GM03348 (cell line): ENCODE results near the gene HOXA4.
A peak's percentile ranks its signal among the peaks of the same experiment; 100 is the strongest.

Experiments used
- DNase-seq: peaks from one replicate; pipeline ENCODE4 v3.0.0; 2012; ENCODE audit warnings: low spot score

The HOXA4 gene

DNA sequence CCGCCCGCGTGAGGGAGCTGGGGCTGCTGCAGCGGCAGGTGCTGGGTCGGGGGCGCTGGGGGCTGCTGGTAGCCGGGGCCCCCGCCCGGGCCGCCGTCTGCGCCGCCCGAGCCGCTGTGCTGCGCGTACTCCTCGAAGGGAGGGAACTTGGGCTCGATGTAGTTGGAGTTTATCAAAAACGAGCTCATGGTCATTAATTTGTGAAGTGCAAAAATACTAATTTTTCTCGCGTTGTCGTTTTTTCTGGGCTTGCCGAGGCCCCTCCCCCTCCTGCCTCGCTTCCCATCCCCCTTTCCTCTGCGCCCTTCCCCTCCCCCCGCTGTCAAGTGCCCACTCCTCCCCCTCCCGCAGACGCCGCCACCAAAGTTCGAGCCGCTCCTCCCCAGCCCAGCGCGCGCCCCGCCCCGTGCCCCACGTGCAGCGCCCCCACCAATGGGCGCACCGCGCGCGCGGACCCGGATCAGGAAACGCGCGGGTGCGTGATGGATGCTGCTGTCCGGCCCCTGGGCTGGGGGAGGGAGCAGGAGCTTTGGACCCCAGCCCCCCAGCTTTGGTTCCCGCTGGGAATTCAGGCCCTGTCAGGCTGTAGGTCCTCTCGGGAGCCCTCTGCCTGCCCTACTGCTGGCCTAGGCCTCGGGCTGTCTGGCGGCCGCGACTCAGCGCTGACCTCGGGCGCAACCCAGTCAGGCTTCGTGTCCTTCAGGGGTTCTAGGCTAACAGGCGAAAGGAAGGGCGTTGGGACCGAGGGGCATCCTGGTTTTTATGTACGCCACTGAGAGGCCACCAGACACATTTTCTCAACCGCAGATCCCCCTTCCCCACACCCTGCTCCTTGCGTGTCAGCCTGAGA is at the start of gene HOXA4:
TSS of gene HOXA4 (minus strand) at position 218 of the 850 bp plus-strand sequence. CDS start at position 194, 24 bp downstream.
- DNase-seq = peak; percentile 98

DNA sequence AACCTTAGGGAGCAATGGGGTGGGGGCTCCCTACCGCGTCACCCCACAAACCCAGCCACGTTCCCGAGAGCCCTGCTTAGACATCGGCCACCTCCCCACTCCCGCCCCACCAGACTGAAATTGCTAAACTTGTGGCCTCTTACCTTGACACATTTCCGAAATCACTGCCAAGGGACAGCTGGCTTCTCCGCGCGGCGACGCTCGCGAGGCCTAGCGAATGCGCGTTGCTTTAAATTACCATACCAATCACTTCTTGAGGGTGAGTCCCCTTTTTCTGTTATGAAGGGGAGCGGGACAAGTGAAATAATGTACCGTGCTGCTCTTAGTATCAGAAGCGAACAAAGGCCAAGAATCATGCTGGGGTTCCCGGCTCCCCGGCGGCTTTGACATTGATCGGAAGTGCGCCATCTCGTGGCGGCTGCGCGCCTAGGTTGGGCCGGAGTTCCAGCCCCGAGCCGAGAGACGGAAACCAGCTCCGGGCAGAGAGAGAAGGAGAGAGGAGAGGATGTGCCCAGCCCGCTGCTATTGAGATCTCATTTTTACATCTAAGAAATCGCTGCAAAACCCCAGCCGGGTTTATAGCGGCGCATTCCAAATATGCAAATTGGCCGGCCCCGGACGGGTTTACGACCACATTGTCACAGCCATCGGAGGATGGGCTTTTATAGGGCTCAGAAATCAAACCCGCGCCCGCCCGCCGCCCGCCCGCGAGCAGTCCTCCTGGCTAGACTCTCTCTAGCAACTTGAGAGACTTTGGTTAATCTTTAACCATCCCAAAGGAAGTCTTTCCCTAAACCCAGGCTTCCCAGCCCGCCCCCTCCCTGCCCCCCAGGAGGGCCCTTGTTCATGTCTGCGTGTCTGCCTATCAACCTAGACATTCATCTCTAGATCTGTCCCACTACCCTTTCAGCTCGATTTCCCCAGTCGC is 49.2 kb upstream of the HOXA4 start:
- DNase-seq = peak; percentile 89

GRCh38 chr7:27179030-27179429 is 48.5 kb upstream of the HOXA4 start:
- no peak for DNase-seq

- no peak for DNase-seq
Observed at GRCh38 chr7:27178366-27178765, 47.8 kb upstream of the HOXA4 start.

DNA sequence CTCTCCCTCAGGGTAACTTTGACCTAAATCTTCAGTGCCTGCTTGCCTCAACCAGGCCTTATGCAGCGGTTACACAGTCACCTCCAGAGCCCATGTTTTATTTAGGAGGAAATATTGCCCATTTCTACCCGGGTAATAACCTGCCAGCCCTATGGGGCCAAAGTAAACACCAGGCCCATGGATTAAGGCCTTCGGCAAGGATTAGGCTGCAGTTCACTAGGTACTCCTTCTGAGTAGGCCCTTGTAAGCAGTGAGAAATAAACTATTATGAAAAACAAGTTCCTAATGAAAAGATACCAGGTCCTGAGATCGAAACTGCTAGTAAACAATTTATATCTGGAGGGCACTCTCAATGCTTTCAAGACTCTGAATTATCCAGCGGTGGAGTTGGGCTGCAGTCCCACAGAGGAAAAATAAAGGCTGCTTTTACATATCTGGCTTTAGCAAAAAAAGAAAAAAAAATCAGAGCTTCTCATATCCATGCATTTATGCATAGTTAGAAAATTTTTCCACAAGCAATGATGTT is 47.3 kb upstream of the HOXA4 start:
- no peak for DNase-seq

GRCh38 chr7:27176962-27177794 is 46.6 kb upstream of the HOXA4 start:
- no peak for DNase-seq

- no peak for DNase-seq
Observed at GRCh38 chr7:27176524-27176845, 45.9 kb upstream of the HOXA4 start.

GRCh38 chr7:27175626-27176523 is 45.3 kb upstream of the HOXA4 start:
- peak; percentile 43 for DNase-seq

DNA sequence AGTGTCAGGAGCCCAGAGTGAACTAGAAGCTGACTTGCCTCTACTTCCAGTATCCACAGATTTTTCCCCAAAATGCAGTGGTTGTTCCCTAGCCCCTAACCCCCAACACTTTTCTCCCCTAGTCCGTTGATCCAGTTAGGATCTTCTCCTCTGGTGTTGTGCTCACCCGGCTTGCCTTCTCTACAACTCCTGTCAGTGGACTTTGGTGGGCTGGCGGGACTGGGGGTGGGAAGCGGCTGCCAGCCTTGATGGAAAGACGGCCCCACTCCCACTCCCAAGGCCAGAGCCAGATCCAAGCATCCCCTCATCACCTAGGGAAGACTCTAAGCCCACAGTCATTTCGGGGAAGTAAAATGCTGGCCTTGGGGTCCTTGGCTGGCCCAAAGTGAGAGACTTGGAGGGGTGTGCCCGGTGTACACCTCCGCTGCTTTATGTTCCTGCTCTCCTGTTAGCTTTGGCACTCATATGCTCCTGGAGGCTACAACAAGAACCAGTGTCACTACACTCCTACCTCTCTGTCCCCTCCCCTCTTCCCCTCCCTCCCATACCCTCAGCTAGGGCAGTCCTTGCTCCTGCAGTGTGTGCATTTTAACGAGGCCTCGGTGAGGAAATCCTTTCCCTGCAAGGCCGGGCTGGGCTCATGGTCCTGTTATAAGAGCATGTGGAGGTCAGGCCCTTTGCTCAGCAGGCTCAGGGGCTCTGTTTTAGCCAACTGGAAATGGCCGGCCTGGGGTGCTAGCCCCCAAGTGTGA is 44.5 kb upstream of the HOXA4 start:
- peak; percentile 43 for DNase-seq

- DNase-seq = peak; percentile 89
Observed at GRCh38 chr7:27173956-27174873, 43.7 kb upstream of the HOXA4 start, which contains the start of gene HOXA10. Gene HOXA10, minus strand, starts transcription at chr7:27174320. Its CDS starts 14 bp downstream, at chr7:27174306.

DNA sequence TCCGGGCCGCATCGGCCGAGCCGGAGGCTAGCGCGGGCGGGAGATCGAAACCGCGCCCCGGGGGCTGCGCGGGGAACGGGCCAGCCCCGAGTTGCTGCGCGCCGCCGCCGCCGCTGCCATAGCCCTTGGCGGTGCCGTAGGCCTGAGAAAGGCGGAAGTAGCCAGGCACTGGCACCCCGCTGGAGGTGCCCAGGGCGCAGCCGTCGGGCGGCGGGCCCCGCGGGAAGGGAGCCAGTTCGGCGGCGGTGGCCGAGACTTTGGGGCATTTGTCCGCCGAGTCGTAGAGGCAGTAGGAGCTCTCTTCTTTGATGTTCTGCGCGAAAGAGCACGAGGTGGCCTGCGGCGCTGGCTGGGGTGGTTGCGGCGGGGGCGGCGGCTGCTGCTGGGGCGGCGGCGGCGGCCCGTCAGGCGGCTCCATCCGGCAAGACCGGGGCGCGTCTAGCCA is 43.0 kb upstream of the HOXA4 start:
- peak; percentile 44 for DNase-seq

DNA sequence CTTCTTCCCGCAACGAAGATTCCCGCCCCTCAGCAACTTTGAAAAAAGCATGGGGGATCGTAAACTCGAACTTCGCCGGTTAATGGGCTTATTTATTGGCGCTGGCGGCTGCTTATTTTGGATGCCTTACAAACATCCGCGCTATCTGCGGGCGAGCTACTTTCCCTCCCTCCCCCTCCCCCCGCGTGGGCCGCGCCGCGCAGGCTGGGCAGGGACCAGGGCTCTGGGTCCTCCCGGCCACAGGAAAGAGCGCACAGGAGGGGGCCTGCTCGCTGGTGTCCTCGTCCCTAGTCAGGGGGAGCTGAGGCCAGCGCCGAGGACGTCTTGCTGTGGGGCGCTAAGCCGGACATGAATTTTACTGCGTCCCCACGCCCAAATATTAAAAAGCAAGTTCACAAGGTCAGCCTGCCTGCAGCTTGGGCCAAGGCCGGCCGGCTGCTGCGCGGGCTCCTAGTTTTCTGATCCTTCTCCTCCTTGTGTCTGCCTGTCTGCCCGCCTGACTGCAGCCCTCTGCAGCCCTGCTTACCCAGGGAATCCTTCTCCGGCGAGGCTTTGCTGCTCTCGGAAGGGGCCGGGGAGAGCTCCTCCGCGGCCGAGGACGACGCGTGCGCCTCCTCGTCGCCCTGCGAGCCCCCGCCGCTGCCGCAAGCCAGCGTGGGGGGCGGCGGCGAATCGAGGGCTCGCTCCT is 42.4 kb upstream of the HOXA4 start:
- DNase-seq = peak; percentile 83

DNA sequence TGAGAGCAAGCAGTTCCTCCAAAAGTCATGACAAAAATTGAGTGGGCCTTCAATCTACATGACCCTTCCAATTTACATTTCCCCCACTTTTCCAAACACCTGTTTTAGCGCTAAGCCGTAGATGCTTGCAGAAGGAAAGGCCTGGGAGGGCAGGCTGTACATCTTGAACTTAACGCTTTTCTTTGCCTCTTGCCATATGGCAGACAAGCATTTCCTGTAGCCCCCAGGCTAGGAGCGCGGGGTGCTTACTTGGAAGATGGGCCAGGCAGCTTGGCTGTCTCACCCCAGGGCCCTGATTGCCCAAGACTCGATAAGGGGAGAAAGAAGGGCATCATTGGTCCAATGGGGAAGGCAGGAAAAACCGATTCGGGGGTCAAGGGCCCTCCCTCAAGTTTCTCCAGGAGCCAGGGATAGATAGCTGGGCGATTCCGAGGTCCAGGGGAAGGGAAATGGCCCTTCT is 41.8 kb upstream of the HOXA4 start:
- peak; percentile 32 for DNase-seq

- DNase-seq = no peak
Observed at GRCh38 chr7:27171637-27172314, 41.2 kb upstream of the HOXA4 start.

- peak; percentile 37 for DNase-seq
Observed at GRCh38 chr7:27171325-27171636, 40.7 kb upstream of the HOXA4 start.

- DNase-seq = no peak
Observed at GRCh38 chr7:27170426-27171324, 40.1 kb upstream of the HOXA4 start.
